DOHH2 (cell line): ENCODE data around the gene WASHC2A.
"Not testable (repeated sequence)": the region's sequence is repeated elsewhere in the genome, so short reads cannot be mapped to it uniquely, and the experiment has no call there.

Experiments used
- EZH2phosphoT487 ChIP-seq: fragments of 200-600 bp; sonication (generic); IDR thresholded peaks from 2 replicates; pipeline ENCODE4 v1.6.1; 2017; ENCODE audit warnings: borderline replicate concordance, mild to moderate bottlenecking, antibody characterized with exemption, low read length, moderate library complexity, mixed read lengths
- TF ChIP-seq, protein P1 (sequence below): fragments of 200-600 bp; sonication (generic); IDR thresholded peaks from one replicate; pipeline ENCODE4 v1.5.1; 2014; ENCODE audit warnings: antibody characterized with exemption, mild to moderate bottlenecking, low read depth, low read length; ENCODE audit not compliant: poor library complexity, severe bottlenecking

- TF ChIP-seq, protein P1, sequence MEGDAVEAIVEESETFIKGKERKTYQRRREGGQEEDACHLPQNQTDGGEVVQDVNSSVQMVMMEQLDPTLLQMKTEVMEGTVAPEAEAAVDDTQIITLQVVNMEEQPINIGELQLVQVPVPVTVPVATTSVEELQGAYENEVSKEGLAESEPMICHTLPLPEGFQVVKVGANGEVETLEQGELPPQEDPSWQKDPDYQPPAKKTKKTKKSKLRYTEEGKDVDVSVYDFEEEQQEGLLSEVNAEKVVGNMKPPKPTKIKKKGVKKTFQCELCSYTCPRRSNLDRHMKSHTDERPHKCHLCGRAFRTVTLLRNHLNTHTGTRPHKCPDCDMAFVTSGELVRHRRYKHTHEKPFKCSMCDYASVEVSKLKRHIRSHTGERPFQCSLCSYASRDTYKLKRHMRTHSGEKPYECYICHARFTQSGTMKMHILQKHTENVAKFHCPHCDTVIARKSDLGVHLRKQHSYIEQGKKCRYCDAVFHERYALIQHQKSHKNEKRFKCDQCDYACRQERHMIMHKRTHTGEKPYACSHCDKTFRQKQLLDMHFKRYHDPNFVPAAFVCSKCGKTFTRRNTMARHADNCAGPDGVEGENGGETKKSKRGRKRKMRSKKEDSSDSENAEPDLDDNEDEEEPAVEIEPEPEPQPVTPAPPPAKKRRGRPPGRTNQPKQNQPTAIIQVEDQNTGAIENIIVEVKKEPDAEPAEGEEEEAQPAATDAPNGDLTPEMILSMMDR: not testable (repeated sequence)
- not testable (repeated sequence) for TF ChIP-seq EZH2phosphoT487
Measured at GRCh38 chr10:50061548-50061947, 6.2 kb upstream of the WASHC2A start.
